ENCODE results near the gene CNGA2. TPM values are rescaled to one million over a fixed set of nuclear protein-coding genes. Genes with fewer than 3 reads are reported as not detected.

Gene CNGA2
- total and polyA plus RNA-seq, 10 of the 15 experiments (the other 5 are each of a cell fraction or from before 2014, with no cell fraction given): not detected

GRCh38 chrX:151754047-151754429, 19.5 kb downstream of the CNGA2 start:
- Histone ChIP-seq H3K9me3 (replicated peaks; ENCODE audit: control insufficient read depth, insufficient read depth, low read length) (no peaks in the 10 kb centered on the region), H4K20me1 (ENCODE audit: control insufficient read depth, insufficient read depth) (no peaks in the 10 kb centered on the region), H3K9ac (ENCODE audit: control insufficient read depth, insufficient read depth, low read length) (no peak overlapping the region), H2AFZ (ENCODE audit: control insufficient read depth, low read depth, low read length) (no peak overlapping the region), H3K4me2 (ENCODE audit: control insufficient read depth, insufficient read depth) (no peak overlapping the region), H3K27ac (ENCODE audit: control insufficient read depth, insufficient read depth) (no peak overlapping the region), H3K79me2 (ENCODE audit: control insufficient read depth, insufficient read depth, low read length) (no peaks in the 10 kb centered on the region), H3K4me1 (ENCODE audit: control insufficient read depth, insufficient read depth, low read length) (no peaks in the 10 kb centered on the region), H3K4me3 (no peak overlapping the region), H3K27me3 (replicated peaks in 1 of 2; ENCODE audit: control insufficient read depth in 2 of 2, insufficient read depth in 2 of 2, low read length in 1 of 2) (no peaks in the 10 kb centered on the region; a peak in 1 of 4 replicates), H3K36me3 (ENCODE audit: control insufficient read depth in 2 of 2, insufficient read depth in 2 of 2, low read length in 1 of 2) (no peaks in the 10 kb centered on the region)
- TF ChIP-seq CHD4 (IDR thresholded peaks at IDR 0.05): no peak
- no peak for TF ChIP-seq MEF2A (IDR thresholded peaks at IDR 0.05; ENCODE audit: insufficient read depth, low read depth, low read length)
- TF ChIP-seq RCOR1 (conservative IDR thresholded peaks at IDR 0.05; ENCODE audit: low read depth, low read length): no peak
- no peak for TF ChIP-seq ZBED1 (IDR thresholded peaks at IDR 0.05; ENCODE audit: borderline replicate concordance)
- no peak for TF ChIP-seq IKZF2 (IDR thresholded peaks at IDR 0.05)
- no peak for TF ChIP-seq POU2F2 (IDR thresholded peaks at IDR 0.05; ENCODE audit: borderline replicate concordance, low read depth, low read length)
- TF ChIP-seq USF2 (IDR thresholded peaks at IDR 0.05; ENCODE audit: borderline replicate concordance, low read depth, low read length): no peak
- TF ChIP-seq NBN (IDR thresholded peaks at IDR 0.05): no peak
- TF ChIP-seq STAT1 (conservative IDR thresholded peaks at IDR 0.05): no peak
- TF ChIP-seq NKRF (conservative IDR thresholded peaks at IDR 0.05): no peak
- no peak for TF ChIP-seq ZBTB33 (IDR thresholded peaks at IDR 0.05)
- no peak for TF ChIP-seq SIX5 (IDR thresholded peaks at IDR 0.05; ENCODE audit: low read depth, low read length, severe bottlenecking)
- TF ChIP-seq TCF3 (IDR thresholded peaks at IDR 0.05; ENCODE audit: borderline replicate concordance, insufficient read depth, low read depth, low read length): no peak
- TF ChIP-seq TAF1 (IDR thresholded peaks at IDR 0.05; ENCODE audit: borderline replicate concordance, low read depth, low read length): no peak
- SMC1A ChIA-PET (ENCODE audit: uncharacterized antibody, unreplicated experiment): interaction anchor here (0.8 to 1.6 kb wide), 4 partner anchors 10 to 881 kb away, joined by 3 to 8 read pairs (median 4); no protein-coding TSS in a partner anchor
- ATAC-seq (no peak), DNase-seq (ENCODE audit: low read depth, low spot score) (no peak), FAIRE-seq (no peak)
- in situ Hi-C loops (cut with MboI): loop anchor here (5.0 to 10.0 kb wide), 2 partner anchors 888 to 1171 kb away; no protein-coding TSS in a partner anchor
- RAD21 ChIA-PET (ENCODE audit: unreplicated experiment): interaction anchor here (4.3 kb wide), 1 partner anchor 878 kb away, joined by 23 read pairs; no protein-coding TSS in a partner anchor
- POLR2A ChIA-PET: no interaction called here
- BruUV-seq (replicated peaks): no TSS peak
- intact Hi-C loops (cut with micrococcal nuclease; ENCODE audit: unreplicated experiment): loop anchor here (10.0 kb wide), 1 partner anchor 1171 kb away; no protein-coding TSS in a partner anchor
- 29% methylated on average over 6 of the region's 6 CpGs for WGBS (ENCODE audit: insufficient coverage, insufficient replicate concordance, low lambda C conversion rate, missing lambda C conversion rate)
- CTCF ChIA-PET: interaction anchor here (1.1 to 5.6 kb wide), 4 partner anchors 11 to 877 kb away, joined by 3 to 55 read pairs (median 5); no protein-coding TSS in a partner anchor

Data from GM12878 (cell line).